IPS-15b (cell line): ENCODE results near the gene SESTD1.
"Not testable (repeated sequence)": the region's sequence is repeated elsewhere in the genome, so short reads cannot be mapped to it uniquely, and the experiment has no call there.

Source experiments
- H3K27me3 ChIP-seq: one replicate; pipeline ENCODE4 v1.6.1; 2013; ENCODE audit warnings: low read length; ENCODE audit not compliant: control insufficient read depth, insufficient read depth
- H3K36me3 ChIP-seq: one replicate; pipeline ENCODE4 v1.6.1; 2013; ENCODE audit warnings: low read length; ENCODE audit not compliant: control insufficient read depth, insufficient read depth
- H3K4me1 ChIP-seq: one replicate; pipeline ENCODE4 v1.6.1; 2013; ENCODE audit warnings: mild to moderate bottlenecking, low read length; ENCODE audit not compliant: control insufficient read depth, insufficient read depth
- H3K4me3 ChIP-seq: one replicate; pipeline ENCODE4 v1.5.1; 2013; ENCODE audit warnings: low read depth, low read length
- H3K9ac ChIP-seq: one replicate; pipeline ENCODE4 v1.6.1; 2013; ENCODE audit warnings: low read depth, mild to moderate bottlenecking, low read length
- H3K9me3 ChIP-seq: one replicate; pipeline ENCODE4 v1.6.1; 2013; ENCODE audit warnings: mild to moderate bottlenecking, low read length; ENCODE audit not compliant: control insufficient read depth, insufficient read depth

The SESTD1 gene

GRCh38 chr2:179248024-179248348, 16.6 kb downstream of the SESTD1 start:
- no peaks in the 10 kb centered on the region for H3K9me3 ChIP-seq
- no peak overlapping the region for H3K4me3 ChIP-seq
- H3K36me3 ChIP-seq: no peaks in the 10 kb centered on the region
- H3K27me3 ChIP-seq: no peaks in the 10 kb centered on the region
- H3K4me1 ChIP-seq: no peaks in the 10 kb centered on the region
- no peak overlapping the region for H3K9ac ChIP-seq

- Histone ChIP-seq H3K4me3 (no peak overlapping the region), H3K27me3 (no peaks in the 10 kb centered on the region), H3K36me3 (no peaks in the 10 kb centered on the region), H3K9me3 (no peaks in the 10 kb centered on the region), H3K9ac (no peak overlapping the region), H3K4me1 (no peaks in the 10 kb centered on the region)
These were observed 17.2 kb downstream of the SESTD1 start for GRCh38 chr2:179247318-179248023.

- not testable (repeated sequence) for H3K4me3 ChIP-seq, H3K4me1 ChIP-seq, H3K27me3 ChIP-seq, H3K9me3 ChIP-seq, H3K36me3 ChIP-seq, H3K9ac ChIP-seq
These were observed 18.8 kb downstream of the SESTD1 start for GRCh38 chr2:179245843-179246242.

GRCh38 chr2:179243046-179243445, 21.6 kb downstream of the SESTD1 start:
- Histone ChIP-seq H3K4me3 (no peak overlapping the region), H3K9me3 (no peaks in the 10 kb centered on the region), H3K9ac (no peak overlapping the region), H3K4me1 (no peaks in the 10 kb centered on the region), H3K27me3 (no peaks in the 10 kb centered on the region), H3K36me3 (no peaks in the 10 kb centered on the region)

GRCh38 chr2:179240481-179241451, 23.9 kb downstream of the SESTD1 start:
- H3K9me3 ChIP-seq: no peaks in the 10 kb centered on the region
- H3K9ac ChIP-seq: no peak overlapping the region
- no peaks in the 10 kb centered on the region for H3K27me3 ChIP-seq
- H3K4me1 ChIP-seq: peaks cover 4% of the 10 kb centered on the region
- no peaks in the 10 kb centered on the region for H3K36me3 ChIP-seq
- H3K4me3 ChIP-seq: no peak overlapping the region

- H3K27me3 ChIP-seq: no peaks in the 10 kb centered on the region
- H3K36me3 ChIP-seq: no peaks in the 10 kb centered on the region
- H3K4me1 ChIP-seq: peaks cover 4% of the 10 kb centered on the region
- H3K9ac ChIP-seq: no peak overlapping the region
- no peak overlapping the region for H3K4me3 ChIP-seq
- no peaks in the 10 kb centered on the region for H3K9me3 ChIP-seq
These were observed 24.8 kb downstream of the SESTD1 start for GRCh38 chr2:179239838-179240237.

GRCh38 chr2:179239195-179239594, 25.4 kb downstream of the SESTD1 start:
- Histone ChIP-seq H3K27me3 (no peaks in the 10 kb centered on the region), H3K9ac (no peak overlapping the region)

GRCh38 chr2:179238027-179238426, 26.6 kb downstream of the SESTD1 start:
- no peak overlapping the region for H3K9ac ChIP-seq
- H3K4me3 ChIP-seq: no peak overlapping the region
- H3K9me3 ChIP-seq: no peaks in the 10 kb centered on the region
- H3K36me3 ChIP-seq: no peaks in the 10 kb centered on the region
- H3K27me3 ChIP-seq: no peaks in the 10 kb centered on the region
- peaks cover 4% of the 10 kb centered on the region for H3K4me1 ChIP-seq

More at GRCh38 chr2:179239195-179239594, 25.4 kb downstream of the SESTD1 start:
- Histone ChIP-seq H3K9me3 (no peaks in the 10 kb centered on the region), H3K4me3 (no peak overlapping the region), H3K36me3 (no peaks in the 10 kb centered on the region), H3K4me1 (peaks cover 4% of the 10 kb centered on the region)

GRCh38 chr2:179237209-179237946, 27.3 kb downstream of the SESTD1 start:
- H3K27me3 ChIP-seq: no peaks in the 10 kb centered on the region
- H3K4me1 ChIP-seq: peaks cover 4% of the 10 kb centered on the region

GRCh38 chr2:179235463-179236108, 29.0 kb downstream of the SESTD1 start:
- no peak overlapping the region for H3K4me3 ChIP-seq
- H3K9ac ChIP-seq: no peak overlapping the region
- peaks cover 4% of the 10 kb centered on the region for H3K4me1 ChIP-seq
- no peaks in the 10 kb centered on the region for H3K36me3 ChIP-seq
- no peaks in the 10 kb centered on the region for H3K9me3 ChIP-seq
- H3K27me3 ChIP-seq: no peaks in the 10 kb centered on the region

More at GRCh38 chr2:179237209-179237946, 27.3 kb downstream of the SESTD1 start:
- Histone ChIP-seq H3K36me3 (no peaks in the 10 kb centered on the region), H3K9me3 (no peaks in the 10 kb centered on the region), H3K4me3 (no peak overlapping the region), H3K9ac (no peak overlapping the region)

GRCh38 chr2:179234658-179235240, 29.9 kb downstream of the SESTD1 start:
- H3K4me1 ChIP-seq: peaks cover 4% of the 10 kb centered on the region
- no peaks in the 10 kb centered on the region for H3K27me3 ChIP-seq
- H3K4me3 ChIP-seq: no peak overlapping the region
- H3K9me3 ChIP-seq: no peaks in the 10 kb centered on the region
- H3K9ac ChIP-seq: no peak overlapping the region
- no peaks in the 10 kb centered on the region for H3K36me3 ChIP-seq
